Bronchial epithelial cell (primary cell): ENCODE measurements around the gene PRKCE. TPM values are rescaled to one million over a fixed set of nuclear protein-coding genes. Genes with fewer than 3 reads are reported as not detected.

ENCODE experiments used
- DNase-seq: peaks from one replicate; pipeline ENCODE4 v3.0.0-alpha.2; 2010; ENCODE audit warnings: low read depth
- FAIRE-seq: peaks from 2 replicates; lab custom pipeline; 2011; peaks lifted over from hg19 to GRCh38; lab: Jason Lieb, UNC
- H3K27me3 ChIP-seq: 2 replicates; pipeline ENCODE4 v1.5.1; 2011; ENCODE audit warnings: low read length; ENCODE audit not compliant: control insufficient read depth, insufficient read depth
- H3K36me3 ChIP-seq: 2 replicates; pipeline ENCODE4 v1.5.1; 2011; ENCODE audit warnings: low read length; ENCODE audit not compliant: control insufficient read depth, insufficient read depth
- H3K4me3 ChIP-seq: 2 replicates; pipeline ENCODE4 v1.5.1; 2011; ENCODE audit warnings: mild to moderate bottlenecking, low read depth, low read length, control low read depth
- total RNA-seq: library from RNA; depleted of rRNA; stranded (reverse); fragments of >200 nt; gene quantifications from 2 replicates; pipeline ENCODE4 v1.2.1, GENCODE V29; 2014
- TF ChIP-seq, protein P1 (sequence below): IDR thresholded peaks from 2 replicates; pipeline ENCODE4 v1.5.1; 2011; ENCODE audit warnings: mild to moderate bottlenecking, moderate library complexity, low read length, control low read depth, inconsistent platforms; ENCODE audit not compliant: insufficient read depth, severe bottlenecking

The PRKCE gene
- total RNA-seq, 1 donor from 2014 or later, result 6.3 TPM

DNA sequence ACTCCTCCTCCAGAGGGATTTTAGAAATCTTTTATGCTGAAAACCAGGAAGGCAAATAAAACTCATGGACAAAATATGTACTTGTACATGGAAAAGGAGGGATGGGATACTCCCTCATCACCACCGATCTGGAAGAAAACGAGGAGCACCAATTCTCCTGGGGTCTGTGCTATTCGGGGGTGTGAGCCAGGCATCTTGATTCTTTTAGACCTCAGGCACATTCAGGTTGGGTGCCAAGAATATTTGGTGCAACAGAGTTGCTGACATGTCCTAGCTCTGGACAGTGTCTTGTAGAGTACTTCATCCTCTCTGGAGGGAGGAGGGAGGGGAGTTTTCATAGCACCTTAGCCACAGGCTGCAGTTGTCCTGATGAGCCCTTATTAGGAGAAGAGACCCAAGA is 163.0 kb downstream of the PRKCE start:
- TF ChIP-seq, protein P1, sequence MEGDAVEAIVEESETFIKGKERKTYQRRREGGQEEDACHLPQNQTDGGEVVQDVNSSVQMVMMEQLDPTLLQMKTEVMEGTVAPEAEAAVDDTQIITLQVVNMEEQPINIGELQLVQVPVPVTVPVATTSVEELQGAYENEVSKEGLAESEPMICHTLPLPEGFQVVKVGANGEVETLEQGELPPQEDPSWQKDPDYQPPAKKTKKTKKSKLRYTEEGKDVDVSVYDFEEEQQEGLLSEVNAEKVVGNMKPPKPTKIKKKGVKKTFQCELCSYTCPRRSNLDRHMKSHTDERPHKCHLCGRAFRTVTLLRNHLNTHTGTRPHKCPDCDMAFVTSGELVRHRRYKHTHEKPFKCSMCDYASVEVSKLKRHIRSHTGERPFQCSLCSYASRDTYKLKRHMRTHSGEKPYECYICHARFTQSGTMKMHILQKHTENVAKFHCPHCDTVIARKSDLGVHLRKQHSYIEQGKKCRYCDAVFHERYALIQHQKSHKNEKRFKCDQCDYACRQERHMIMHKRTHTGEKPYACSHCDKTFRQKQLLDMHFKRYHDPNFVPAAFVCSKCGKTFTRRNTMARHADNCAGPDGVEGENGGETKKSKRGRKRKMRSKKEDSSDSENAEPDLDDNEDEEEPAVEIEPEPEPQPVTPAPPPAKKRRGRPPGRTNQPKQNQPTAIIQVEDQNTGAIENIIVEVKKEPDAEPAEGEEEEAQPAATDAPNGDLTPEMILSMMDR, result no peak
- DNase-seq, result no peak
- Histone ChIP-seq H3K4me3 (no peak overlapping the region), H3K27me3 (no peaks in the 10 kb centered on the region), H3K36me3 (no peaks in the 10 kb centered on the region)
- FAIRE-seq, result no peak

DNA sequence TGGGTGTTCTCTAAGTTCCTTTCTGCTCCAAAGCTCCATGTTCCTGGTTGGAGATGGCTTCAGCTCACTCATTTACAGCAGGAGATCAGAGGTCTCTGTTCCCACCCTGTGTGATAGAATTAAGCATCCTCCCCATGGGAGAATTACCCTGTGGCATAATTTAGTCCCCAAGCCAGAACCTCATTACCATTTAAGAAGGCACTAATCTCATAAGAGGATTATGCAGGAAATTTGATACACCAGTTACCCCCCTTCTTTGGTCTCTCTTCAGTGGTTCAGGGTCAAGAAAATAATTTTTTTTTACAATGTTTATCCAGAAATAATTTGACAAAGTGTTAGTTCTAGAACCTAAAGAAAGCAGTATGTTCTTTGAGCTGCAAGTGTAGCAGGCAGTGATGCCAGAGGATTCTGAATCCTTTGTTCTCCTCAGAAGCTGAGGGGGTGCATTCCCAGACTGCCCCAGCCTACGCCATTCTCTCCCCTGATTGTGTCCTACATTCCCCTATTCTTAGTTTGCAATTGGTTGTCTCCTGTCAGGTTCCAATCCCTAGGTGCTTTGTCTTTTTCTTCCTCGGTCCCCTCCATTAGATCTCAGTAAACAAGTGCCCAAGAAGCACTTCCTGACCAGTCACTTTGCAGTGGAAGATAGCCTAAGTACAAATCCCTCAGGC is 163.6 kb downstream of the PRKCE start:
- Histone ChIP-seq H3K36me3 (no peaks in the 10 kb centered on the region), H3K27me3 (no peaks in the 10 kb centered on the region), H3K4me3 (no peak overlapping the region)
- FAIRE-seq (no peak), DNase-seq (no peak)
- TF ChIP-seq, protein P1, result no peak

DNA sequence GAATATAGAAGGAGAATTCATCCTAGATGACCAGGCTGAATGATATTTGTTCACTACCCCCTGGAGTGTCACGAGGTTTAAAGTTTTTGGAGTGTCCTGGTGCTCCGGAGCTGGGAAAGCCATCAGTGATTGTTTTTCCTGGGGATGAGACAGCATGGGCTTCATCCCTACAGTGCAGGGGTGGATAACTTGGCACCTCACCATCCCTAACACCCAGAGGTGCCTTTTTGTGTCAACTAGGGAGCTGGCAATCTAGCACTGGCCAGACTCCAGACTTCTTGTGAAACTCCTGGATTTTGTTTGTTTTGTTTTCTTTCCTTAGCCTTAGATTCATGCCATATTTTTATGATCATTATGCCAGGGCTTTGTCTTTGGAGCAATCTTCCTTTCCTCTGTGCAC is 164.8 kb downstream of the PRKCE start:
- DNase-seq (no peak), FAIRE-seq (no peak)
- Histone ChIP-seq H3K4me3 (no peak overlapping the region), H3K36me3 (no peaks in the 10 kb centered on the region), H3K27me3 (no peaks in the 10 kb centered on the region)
- TF ChIP-seq, protein P1, result no peak

DNA sequence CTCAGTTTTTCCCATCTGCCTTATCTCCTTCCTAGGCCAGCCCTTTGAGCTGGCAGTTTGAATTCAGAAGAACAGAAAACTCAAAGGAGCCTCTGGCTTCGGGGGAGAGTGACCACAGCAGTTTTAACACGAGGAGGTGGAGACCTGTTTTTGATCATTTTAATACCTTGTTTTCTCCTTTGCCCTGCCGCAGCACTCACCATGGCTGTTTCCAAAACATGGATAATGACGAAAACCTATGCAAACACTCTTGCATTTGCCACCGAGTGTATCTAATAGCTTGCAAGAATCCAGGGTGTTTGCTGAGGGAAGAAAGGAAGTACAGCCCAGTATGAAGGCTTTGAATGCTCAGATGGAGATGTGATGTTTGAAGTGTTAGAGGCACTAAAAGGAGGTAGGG is 167.1 kb downstream of the PRKCE start:
- TF ChIP-seq, protein P1, result no peak
- no peaks in the 10 kb centered on the region for H3K27me3 ChIP-seq
- DNase-seq (no peak), FAIRE-seq (no peak)
- no peaks in the 10 kb centered on the region for H3K36me3 ChIP-seq
- H3K4me3 ChIP-seq, result no peak overlapping the region

DNA sequence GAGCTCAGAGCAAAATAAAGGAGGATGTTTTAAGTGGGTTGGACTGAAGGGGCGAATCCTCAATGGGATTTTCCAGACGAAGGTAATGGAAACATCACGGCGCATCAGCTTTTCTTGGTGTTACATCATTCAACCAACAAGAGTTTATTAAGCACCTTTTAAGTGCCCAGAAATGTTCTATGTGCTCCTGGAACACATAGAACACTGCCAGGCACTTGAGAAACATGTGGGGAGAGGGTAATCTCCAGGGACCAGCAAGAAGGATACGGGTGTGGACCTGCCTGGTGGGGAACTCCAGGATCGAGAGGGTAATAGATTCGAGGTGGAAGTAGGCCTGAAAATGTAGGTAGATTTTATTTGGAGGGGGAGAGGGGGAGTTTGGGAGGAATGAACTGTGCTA is 168.6 kb downstream of the PRKCE start:
- no peaks in the 10 kb centered on the region for H3K36me3 ChIP-seq
- TF ChIP-seq, protein P1, result no peak
- H3K27me3 ChIP-seq, result no peaks in the 10 kb centered on the region
- DNase-seq (no peak), FAIRE-seq (no peak)
- H3K4me3 ChIP-seq, result no peak overlapping the region
